ENCODE measurements around the gene PRELID3B.

Gene PRELID3B

DNA sequence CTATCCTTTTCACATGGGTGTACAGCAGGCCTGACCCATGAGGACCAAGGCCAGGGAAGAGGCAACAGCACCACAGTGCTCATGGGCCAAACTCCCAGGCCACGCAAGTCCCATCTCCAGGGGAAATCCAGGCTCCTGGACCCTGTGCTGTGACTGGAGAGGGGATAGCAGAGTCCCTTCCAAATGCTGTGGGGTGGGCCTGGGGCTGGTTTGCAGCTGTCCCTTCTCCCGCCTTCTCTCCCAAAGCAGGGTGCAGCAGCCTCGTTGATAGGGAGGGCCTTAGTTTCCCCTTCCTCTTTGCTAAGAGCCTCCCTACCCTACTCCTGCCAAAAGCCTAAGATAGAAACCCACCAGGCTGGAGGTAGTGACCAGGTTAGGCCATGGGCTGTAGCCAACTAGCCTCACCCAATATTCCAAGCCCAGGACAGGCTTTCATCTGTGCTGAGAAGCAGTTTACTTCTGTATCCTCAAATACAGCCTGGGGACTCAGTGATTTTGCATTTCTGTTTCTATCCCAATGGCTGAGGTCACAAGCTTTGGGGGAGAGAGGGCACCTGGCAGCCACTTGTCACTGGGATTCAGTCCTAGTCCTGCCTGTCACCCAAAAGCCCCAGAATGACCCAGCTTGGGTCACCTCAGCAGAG, 36.9 kb downstream of the PRELID3B start:
- no peak for TF ChIP-seq CTCF (IDR thresholded peaks at IDR 0.05)

- TF ChIP-seq CTCF (IDR thresholded peaks at IDR 0.05), result no peak
Measured at GRCh38 chr20:59004763-59005522, 37.6 kb downstream of the PRELID3B start.

DNA sequence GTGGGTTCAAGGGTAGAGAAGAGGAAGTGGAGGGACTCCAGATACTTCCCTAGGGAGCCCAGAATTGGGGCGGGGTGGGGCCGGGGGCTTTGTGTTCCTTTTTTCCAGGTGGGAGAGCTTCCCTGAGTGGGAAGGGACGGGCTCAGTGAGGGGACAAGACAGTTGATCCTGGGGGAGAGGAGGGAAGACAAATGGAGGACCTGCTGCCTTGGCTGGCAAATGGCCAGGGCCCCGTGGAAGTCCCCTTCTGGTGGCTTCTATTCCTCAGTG, 38.2 kb downstream of the PRELID3B start:
- no peak for TF ChIP-seq CTCF (IDR thresholded peaks at IDR 0.05)

DNA sequence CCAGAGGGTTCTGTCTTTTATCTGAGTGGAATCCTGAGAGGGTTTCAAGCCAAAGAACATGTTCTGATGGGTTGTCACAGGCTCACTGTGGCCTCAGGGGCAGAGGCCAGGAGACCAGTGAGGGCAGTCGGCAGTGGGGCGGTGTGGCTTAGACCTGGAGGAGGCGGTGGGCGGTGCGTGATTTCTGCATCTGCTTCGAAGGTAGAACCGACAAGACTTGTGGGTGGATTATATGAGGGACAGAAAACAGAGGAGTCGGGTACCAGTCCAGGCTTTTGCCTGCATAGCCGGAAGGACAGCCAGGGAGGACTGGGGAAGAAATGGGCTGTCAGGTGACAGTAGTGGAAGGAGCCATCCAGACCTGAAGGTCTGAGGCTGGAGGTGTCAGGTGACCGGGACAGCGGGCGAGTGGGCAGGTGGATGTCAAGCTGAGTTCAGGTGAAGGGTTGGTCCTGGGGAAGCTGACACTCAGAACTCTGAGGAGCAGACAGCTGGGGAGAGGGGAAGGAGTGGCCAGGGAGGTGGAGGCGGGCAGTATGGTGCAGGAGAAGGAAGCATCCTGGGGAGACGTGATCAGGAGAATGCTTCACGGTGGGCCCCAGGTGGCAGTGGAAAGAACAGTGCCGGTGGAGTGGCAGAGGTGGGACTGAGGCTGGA, 38.6 kb downstream of the PRELID3B start:
- no peak for TF ChIP-seq CTCF (IDR thresholded peaks at IDR 0.05)

DNA sequence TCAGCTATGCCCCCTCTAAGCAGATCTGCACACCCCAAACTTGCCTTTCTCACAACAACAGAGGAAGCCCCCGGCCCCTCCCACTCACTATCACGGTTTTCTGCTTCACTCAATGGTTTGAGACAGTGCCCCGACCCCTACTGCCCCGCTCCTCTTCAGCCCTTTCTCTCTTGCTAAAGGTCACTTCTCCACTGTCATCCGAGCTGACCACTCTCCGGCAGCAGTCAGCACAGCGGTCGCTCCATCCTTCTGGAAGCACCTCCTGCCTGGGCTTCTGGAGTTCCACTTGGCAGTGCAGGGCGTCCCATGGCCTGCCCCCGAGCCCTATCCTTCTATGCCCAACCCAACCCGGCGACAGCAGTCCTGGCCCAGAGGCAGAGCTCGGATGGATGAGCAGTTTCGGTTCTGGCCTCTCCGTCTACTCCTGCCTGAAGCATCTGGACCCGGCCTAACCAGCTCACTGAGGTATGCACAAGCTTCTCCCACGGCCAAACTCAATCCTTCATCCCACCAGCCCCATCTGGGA, 39.6 kb downstream of the PRELID3B start:
- no peak for TF ChIP-seq CTCF (IDR thresholded peaks at IDR 0.05)

- TF ChIP-seq CTCF (IDR thresholded peaks at IDR 0.05), result no peak
Measured at GRCh38 chr20:59002388-59002787, 40.2 kb downstream of the PRELID3B start.

GRCh38 chr20:59001449-59002171, 41.0 kb downstream of the PRELID3B start:
- TF ChIP-seq CTCF (IDR thresholded peaks at IDR 0.05), result no peak
